Medulla oblongata (tissue), 1 donor: ENCODE measurements around the gene XPO5.
"Not testable (repeated sequence)": the region's sequence is repeated elsewhere in the genome, so short reads cannot be mapped to it uniquely, and the experiment has no call there.

Experiments used
- DNase-seq: peaks from one replicate; pipeline ENCODE4 v3.0.0-alpha.2; 2015; ENCODE audit errors: extremely low spot score

XPO5 gene

GRCh38 chr6:43575772-43576551 lies at the start of gene XPO5, which contains the start of gene POLH:
TSS of gene XPO5 (minus strand) at chr6:43576038. CDS start at chr6:43575864, 174 bp downstream.
TSS of gene POLH (plus strand) at chr6:43576185. CDS start at chr6:43582320, 6,135 bp downstream.
- DNase-seq: peak; percentile 91

- no peak for DNase-seq
Observed at GRCh38 chr6:43625393-43625992, 49.7 kb upstream of the XPO5 start.

- DNase-seq: no peak
Observed at GRCh38 chr6:43624786-43625288, 49.0 kb upstream of the XPO5 start.

GRCh38 chr6:43623880-43624785 lies 48.3 kb upstream of the XPO5 start:
- DNase-seq: no peak

- DNase-seq: no peak
Observed at GRCh38 chr6:43622541-43622940, 46.7 kb upstream of the XPO5 start.

- DNase-seq: no peak
Observed at GRCh38 chr6:43621836-43622180, 46.0 kb upstream of the XPO5 start.

GRCh38 chr6:43621078-43621835 lies 45.4 kb upstream of the XPO5 start:
- no peak for DNase-seq

- no peak for DNase-seq
Observed at GRCh38 chr6:43616725-43617472, 41.1 kb upstream of the XPO5 start.

- no peak for DNase-seq
Observed at GRCh38 chr6:43614396-43614730, 38.5 kb upstream of the XPO5 start.

- DNase-seq: no peak
Observed at GRCh38 chr6:43613721-43614395, 38.0 kb upstream of the XPO5 start.

GRCh38 chr6:43610431-43610830 lies 34.6 kb upstream of the XPO5 start:
- no peak for DNase-seq

GRCh38 chr6:43609402-43609801 lies 33.6 kb upstream of the XPO5 start:
- DNase-seq: no peak

- no peak for DNase-seq
Observed at GRCh38 chr6:43608807-43609206, 33.0 kb upstream of the XPO5 start.

GRCh38 chr6:43608310-43608763 lies 32.5 kb upstream of the XPO5 start:
- DNase-seq: peak; percentile 85

GRCh38 chr6:43606019-43606418 lies 30.2 kb upstream of the XPO5 start:
- DNase-seq: no peak

GRCh38 chr6:43604174-43604573 lies 28.3 kb upstream of the XPO5 start:
- DNase-seq: no peak

GRCh38 chr6:43600595-43600994 lies 24.8 kb upstream of the XPO5 start:
- no peak for DNase-seq

GRCh38 chr6:43593938-43594337 lies 18.1 kb upstream of the XPO5 start:
- DNase-seq: no peak

- DNase-seq: not testable (repeated sequence)
Observed at GRCh38 chr6:43589564-43589963, 13.7 kb upstream of the XPO5 start.

- DNase-seq: no peak
Observed at GRCh38 chr6:43588194-43588593, 12.4 kb upstream of the XPO5 start.
